DMS53 (cell line): ENCODE data around the gene POLE2.
"Not testable (repeated sequence)": the region's sequence is repeated elsewhere in the genome, so short reads cannot be mapped to it uniquely, and the experiment has no call there.

Experiments
- DNase-seq: peaks from one replicate; lab custom pipeline; 2025; lab: John Stamatoyannopoulos, UW

POLE2 gene

GRCh38 chr14:49659526-49660455 lies 28.2 kb downstream of the POLE2 start:
- DNase-seq: peak; percentile 87

- not testable (repeated sequence) for DNase-seq
These were observed 30.5 kb downstream of the POLE2 start for GRCh38 chr14:49657500-49657899.

GRCh38 chr14:49654511-49654910 lies 33.5 kb downstream of the POLE2 start:
- no peak for DNase-seq

GRCh38 chr14:49653508-49653907 lies 34.5 kb downstream of the POLE2 start:
- no peak for DNase-seq

GRCh38 chr14:49642163-49642562 lies 45.9 kb downstream of the POLE2 start:
- DNase-seq: no peak

- DNase-seq: peak; percentile 79
These were observed 46.3 kb downstream of the POLE2 start for GRCh38 chr14:49641697-49642129.

- peak; percentile 30 for DNase-seq
These were observed 47.2 kb downstream of the POLE2 start for GRCh38 chr14:49640540-49641417.

- DNase-seq: no peak
These were observed 50.4 kb downstream of the POLE2 start for GRCh38 chr14:49637534-49638078.

- no peak for DNase-seq
These were observed 51.1 kb downstream of the POLE2 start for GRCh38 chr14:49636866-49637265.

- peak; percentile 89 for DNase-seq
These were observed 53.3 kb downstream of the POLE2 start, which contains the start of gene DNAAF2 for GRCh38 chr14:49634547-49635334. TSS of gene DNAAF2 (minus strand) at chr14:49635244. CDS start at chr14:49635149, 95 bp downstream.

- DNase-seq: peak; percentile 95
These were observed 54.1 kb downstream of the POLE2 start for GRCh38 chr14:49633640-49634546.

- DNase-seq: no peak
These were observed 63.8 kb downstream of the POLE2 start for GRCh38 chr14:49623941-49624839.

- DNase-seq: no peak
These were observed 64.6 kb downstream of the POLE2 start for GRCh38 chr14:49623387-49623786.

GRCh38 chr14:49622022-49622607 lies 65.9 kb downstream of the POLE2 start:
- peak; percentile 14 for DNase-seq

GRCh38 chr14:49621114-49621881 lies 66.7 kb downstream of the POLE2 start:
- DNase-seq: peak; percentile 84

- peak; percentile 98 for DNase-seq
These were observed 67.6 kb downstream of the POLE2 start, which contains the start of the genes MGAT2 and RPL36AL for GRCh38 chr14:49620182-49621113. TSS of gene MGAT2 (plus strand) at chr14:49620799. CDS start at chr14:49621269, 470 bp downstream. TSS of gene RPL36AL (minus strand) at chr14:49620626. CDS start at chr14:49619104, 1,522 bp downstream.

- peak; percentile 39 for DNase-seq
These were observed 68.3 kb downstream of the POLE2 start for GRCh38 chr14:49619730-49620129.
